Upper lobe of left lung (tissue), 6 donors: ENCODE measurements around the gene AGAP1. TPM values are rescaled to one million over a fixed set of nuclear protein-coding genes. Genes with fewer than 3 reads are reported as not detected.

Source experiments
- ATAC-seq, 2 donors: fragments of 200-7000 bp; cut with Tn5 transposase; one replicate each; pipeline ENCODE4 v1.9.1; 2022; ENCODE audit warnings: mild to moderate bottlenecking in 2 of 2, moderate library complexity in 2 of 2; ENCODE audit not compliant: low FRiP score in 2 of 2
- DNase-seq, 2 donors: peaks; one replicate each; pipeline ENCODE4 v3.0.0-alpha.2; 2019 to 2020
- H3K27ac ChIP-seq, 4 donors: fragments of 200-600 bp; sonication (generic); one replicate each; pipeline ENCODE4 v1.5.1; 2016 to 2019
- H3K27me3 ChIP-seq, 4 donors: fragments of 200-600 bp; sonication (generic); one replicate each; pipeline ENCODE4 v1.5.1; 2017 to 2019
- H3K36me3 ChIP-seq, 4 donors: fragments of 200-600 bp; sonication (generic); one replicate each; pipeline ENCODE4 v1.5.1; 2016 to 2019
- H3K4me1 ChIP-seq, 4 donors: fragments of 200-600 bp; sonication (generic); one replicate each; pipeline ENCODE4 v1.5.1; 2018 to 2019
- H3K4me3 ChIP-seq, 4 donors: fragments of 200-600 bp; sonication (generic); one replicate each; pipeline ENCODE4 v1.5.1; 2017 to 2019; ENCODE audit warnings: mild to moderate bottlenecking in 2 of 4, moderate library complexity in 1 of 4
- H3K9me3 ChIP-seq, 4 donors: fragments of 200-600 bp; sonication (generic); one replicate each; pipeline ENCODE4 v1.5.1; 2018 to 2019
- EP300 ChIP-seq, 4 donors: sonication (generic); formaldehyde crosslinking; IDR thresholded peaks; one replicate each; pipeline ENCODE4 v1.5.1; 2017; ENCODE audit warnings: antibody characterized with exemption in 4 of 4, control low read depth in 2 of 4
- POLR2A ChIP-seq, 4 donors: fragments of 450-650 bp; IDR thresholded peaks; one replicate each; pipeline ENCODE4 v1.5.1; 2016 to 2017; ENCODE audit warnings: antibody characterized with exemption in 4 of 4, mild to moderate bottlenecking in 2 of 4
- POLR2AphosphoS5 ChIP-seq, 2 donors: sonication (generic); formaldehyde crosslinking; IDR thresholded peaks; one replicate each; pipeline ENCODE4 v1.5.1; 2017; ENCODE audit warnings: antibody characterized with exemption in 2 of 2
- WGBS, 2 donors: methylation state at CpG; one replicate each; pipeline ENCODE4 v1.1.5; 2017 to 2018; 5-methylcytosine and 5-hydroxymethylcytosine counted together
- total RNA-seq, 6 donors: library from RNA; depleted of rRNA in 4 of 6; stranded (reverse); fragments of >200 nt in 4 of 6; gene quantifications; one replicate each; pipeline versions ENCODE4 v1.1.0 to v1.2.1, GENCODE V29; 2016 to 2021
- TF ChIP-seq, protein P1 (sequence below), 6 experiments: fragments of 450-650 bp in 4 of 6; fragments of 200-600 bp in 2 of 6; sonication (generic) in 2 of 6; IDR thresholded peaks; one replicate each; pipeline ENCODE4 v1.5.1; 2016 to 2019; ENCODE audit warnings: antibody characterized with exemption in 6 of 6
- donor health status: DM: no; HTN: no; CAD: no; lungs with moderate emphysema.
- donor health status: DM: no; HTN: yes; CAD: no; lungs with severe emphysema.

Gene AGAP1
- total RNA-seq, 6 donors from 2014 or later = 25.5 to 45.1 (median 30.7) TPM

DNA sequence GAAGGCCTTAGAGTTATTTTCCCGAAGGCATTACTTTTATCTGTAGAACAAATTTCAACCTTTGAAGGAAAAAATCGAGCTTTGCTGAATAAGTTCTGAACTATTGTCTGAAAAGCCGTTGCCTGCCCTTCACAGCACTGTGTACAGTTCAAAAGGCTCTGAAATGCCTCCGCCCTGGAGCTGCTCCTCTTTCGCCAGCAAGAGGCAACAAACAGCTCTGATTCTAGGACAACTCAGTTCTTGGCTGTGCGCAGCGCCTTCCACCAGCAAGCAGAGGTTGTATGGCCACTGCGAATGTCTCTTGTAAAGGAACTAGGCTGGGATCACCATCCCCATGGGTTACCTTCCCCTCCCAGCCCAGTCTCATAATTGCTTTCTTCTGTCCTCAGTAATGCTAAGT, 365.8 kb downstream of the AGAP1 start:
- no peak for TF ChIP-seq EP300 (IDR thresholded peaks at IDR 0.05)
- TF ChIP-seq POLR2AphosphoS5 (IDR thresholded peaks at IDR 0.05) = no peak
- TF ChIP-seq, protein P1, sequence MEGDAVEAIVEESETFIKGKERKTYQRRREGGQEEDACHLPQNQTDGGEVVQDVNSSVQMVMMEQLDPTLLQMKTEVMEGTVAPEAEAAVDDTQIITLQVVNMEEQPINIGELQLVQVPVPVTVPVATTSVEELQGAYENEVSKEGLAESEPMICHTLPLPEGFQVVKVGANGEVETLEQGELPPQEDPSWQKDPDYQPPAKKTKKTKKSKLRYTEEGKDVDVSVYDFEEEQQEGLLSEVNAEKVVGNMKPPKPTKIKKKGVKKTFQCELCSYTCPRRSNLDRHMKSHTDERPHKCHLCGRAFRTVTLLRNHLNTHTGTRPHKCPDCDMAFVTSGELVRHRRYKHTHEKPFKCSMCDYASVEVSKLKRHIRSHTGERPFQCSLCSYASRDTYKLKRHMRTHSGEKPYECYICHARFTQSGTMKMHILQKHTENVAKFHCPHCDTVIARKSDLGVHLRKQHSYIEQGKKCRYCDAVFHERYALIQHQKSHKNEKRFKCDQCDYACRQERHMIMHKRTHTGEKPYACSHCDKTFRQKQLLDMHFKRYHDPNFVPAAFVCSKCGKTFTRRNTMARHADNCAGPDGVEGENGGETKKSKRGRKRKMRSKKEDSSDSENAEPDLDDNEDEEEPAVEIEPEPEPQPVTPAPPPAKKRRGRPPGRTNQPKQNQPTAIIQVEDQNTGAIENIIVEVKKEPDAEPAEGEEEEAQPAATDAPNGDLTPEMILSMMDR (IDR thresholded peaks at IDR 0.05) = no peak
- no peak for TF ChIP-seq POLR2A (IDR thresholded peaks at IDR 0.05)
- Histone ChIP-seq H3K27me3 (no peaks in the 10 kb centered on the region), H3K4me1 (no peaks in the 10 kb centered on the region), H3K27ac (no peak overlapping the region), H3K36me3 (no peaks in the 10 kb centered on the region), H3K9me3 (no peaks in the 10 kb centered on the region), H3K4me3 (no peak overlapping the region)
- ATAC-seq (peak in 1 of 2 donors; percentile 57), DNase-seq (no peak)
- 79 to 88% methylated on average over 8 of the region's 8 CpGs for WGBS, 2 donors

GRCh38 chr2:235860111-235860510, 366.3 kb downstream of the AGAP1 start:
- no peak for TF ChIP-seq POLR2AphosphoS5 (IDR thresholded peaks at IDR 0.05)
- TF ChIP-seq, protein P1 (IDR thresholded peaks at IDR 0.05) = no peak
- no peak for TF ChIP-seq POLR2A (IDR thresholded peaks at IDR 0.05)
- TF ChIP-seq EP300 (IDR thresholded peaks at IDR 0.05) = no peak
- Histone ChIP-seq H3K36me3 (no peaks in the 10 kb centered on the region), H3K4me1 (no peaks in the 10 kb centered on the region), H3K9me3 (no peaks in the 10 kb centered on the region), H3K27me3 (no peaks in the 10 kb centered on the region), H3K4me3 (no peak overlapping the region), H3K27ac (no peak overlapping the region)
- DNase-seq = no peak
- ATAC-seq = no peak
- 68 to 79% methylated on average over 5 of the region's 5 CpGs for WGBS, 2 donors

DNA sequence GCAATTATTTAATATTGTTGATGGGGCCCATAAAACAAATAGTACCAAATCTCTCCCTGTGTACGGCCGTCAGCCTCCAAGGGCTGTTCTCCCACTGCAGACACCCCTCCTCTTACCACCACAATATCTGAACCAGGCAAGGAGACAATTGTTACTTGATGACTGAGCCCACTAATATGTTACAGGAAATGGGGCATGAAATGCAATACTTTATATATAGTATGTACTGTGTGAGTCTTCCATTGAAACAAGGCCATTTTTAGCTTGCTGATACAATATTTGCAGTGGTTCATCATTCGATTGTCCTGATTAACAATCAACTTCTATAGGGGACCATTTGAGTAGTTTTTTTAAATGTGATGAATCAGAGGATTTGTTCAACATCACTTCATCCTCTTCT, 367.0 kb downstream of the AGAP1 start:
- Histone ChIP-seq H3K4me1 (no peaks in the 10 kb centered on the region), H3K36me3 (no peaks in the 10 kb centered on the region), H3K9me3 (no peaks in the 10 kb centered on the region), H3K27me3 (no peaks in the 10 kb centered on the region), H3K27ac (no peak overlapping the region), H3K4me3 (no peak overlapping the region)
- no peak for TF ChIP-seq POLR2AphosphoS5 (IDR thresholded peaks at IDR 0.05)
- TF ChIP-seq, protein P1 (IDR thresholded peaks at IDR 0.05) = no peak
- no peak for TF ChIP-seq EP300 (IDR thresholded peaks at IDR 0.05)
- TF ChIP-seq POLR2A (IDR thresholded peaks at IDR 0.05) = no peak
- WGBS, 2 donors = 78 to 93% methylated on average over 3 of the region's 3 CpGs
- DNase-seq (no peak), ATAC-seq (no peak)

DNA sequence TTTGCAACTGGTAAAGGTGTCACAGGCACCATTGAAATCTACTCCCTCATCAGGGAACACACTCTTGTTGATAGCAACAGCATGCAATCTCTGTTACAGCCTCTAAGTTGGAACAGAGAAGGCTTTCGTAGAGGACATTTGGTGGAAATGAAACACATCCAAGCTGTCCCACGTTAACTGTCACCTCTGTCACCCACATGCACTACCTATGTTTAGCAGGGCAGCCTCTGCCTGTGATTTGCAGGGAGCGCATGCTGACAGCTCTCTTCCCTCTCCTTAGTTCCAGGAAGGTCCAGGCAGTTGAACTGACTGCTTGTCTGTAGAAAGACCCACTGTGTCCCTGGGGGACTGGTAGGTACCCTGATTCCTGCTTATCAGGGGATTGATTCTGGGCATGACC, 367.5 kb downstream of the AGAP1 start:
- Histone ChIP-seq H3K4me3 (no peak overlapping the region), H3K27me3 (no peaks in the 10 kb centered on the region), H3K9me3 (no peaks in the 10 kb centered on the region), H3K27ac (no peak overlapping the region), H3K4me1 (no peaks in the 10 kb centered on the region), H3K36me3 (no peaks in the 10 kb centered on the region)
- DNase-seq (no peak), ATAC-seq (no peak)
- 63 to 89% methylated on average over 3 of the region's 3 CpGs for WGBS, 2 donors
- no peak for TF ChIP-seq POLR2A (IDR thresholded peaks at IDR 0.05)
- TF ChIP-seq POLR2AphosphoS5 (IDR thresholded peaks at IDR 0.05) = no peak
- TF ChIP-seq EP300 (IDR thresholded peaks at IDR 0.05) = no peak
- TF ChIP-seq, protein P1 (IDR thresholded peaks at IDR 0.05) = no peak

DNA sequence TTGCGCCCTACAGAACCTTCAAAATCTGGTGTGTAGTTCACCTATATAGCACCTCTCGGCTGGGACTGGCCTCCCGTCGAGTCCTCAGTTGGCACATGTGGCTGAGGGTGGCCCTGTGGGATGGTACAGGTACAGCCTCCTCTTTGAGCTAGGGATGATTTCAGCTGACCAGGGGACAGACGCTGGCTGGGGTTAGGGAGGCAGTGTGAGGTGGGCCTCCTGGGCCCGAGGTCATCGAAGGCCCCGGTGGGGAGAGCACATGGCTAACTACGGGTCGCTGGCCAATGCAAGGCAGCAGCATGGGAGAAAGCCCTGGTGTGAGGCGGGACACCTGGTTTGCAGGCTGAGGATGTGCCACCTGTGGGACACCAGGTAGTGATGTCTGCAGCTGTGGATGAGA, 369.6 kb downstream of the AGAP1 start:
- WGBS, 2 donors = 95% methylated on average over 11 of the region's 11 CpGs
- peak in 1 of 2 donors; percentile 15 for DNase-seq
- peak in 1 of 2 donors; percentile 41 for ATAC-seq
- Histone ChIP-seq H3K4me1 (no peaks in the 10 kb centered on the region), H3K36me3 (no peaks in the 10 kb centered on the region), H3K27ac (no peak overlapping the region), H3K9me3 (no peaks in the 10 kb centered on the region), H3K4me3 (no peak overlapping the region), H3K27me3 (no peaks in the 10 kb centered on the region)
- no peak for TF ChIP-seq EP300 (IDR thresholded peaks at IDR 0.05)
- no peak for TF ChIP-seq POLR2A (IDR thresholded peaks at IDR 0.05)
- TF ChIP-seq, protein P1 (IDR thresholded peaks at IDR 0.05) = no peak
- TF ChIP-seq POLR2AphosphoS5 (IDR thresholded peaks at IDR 0.05) = no peak
